Keratinocyte (primary cell): ENCODE measurements around the gene PLEKHH2.

Experiments
- CTCF ChIP-seq, 3 experiments: IDR thresholded peaks in 1 of 3; conservative IDR thresholded peaks in 1 of 3; optimal IDR thresholded peaks in 1 of 3; 2 replicates in 2 of 3; 3 replicates in 1 of 3; pipeline versions ENCODE3 to v1.5.1; 2011; ENCODE audit warnings: low read length in 3 of 3, mild to moderate bottlenecking in 3 of 3, moderate library complexity in 2 of 3, control low read depth in 1 of 3, inconsistent platforms in 1 of 3; ENCODE audit not compliant: insufficient read depth in 2 of 3; ENCODE audit errors: extremely low read depth in 1 of 3
- EZH2 ChIP-seq: IDR thresholded peaks from one replicate; pipeline ENCODE4 v1.6.1; 2012; ENCODE audit warnings: inconsistent platforms, mild to moderate bottlenecking, low read length, moderate library complexity

DNA sequence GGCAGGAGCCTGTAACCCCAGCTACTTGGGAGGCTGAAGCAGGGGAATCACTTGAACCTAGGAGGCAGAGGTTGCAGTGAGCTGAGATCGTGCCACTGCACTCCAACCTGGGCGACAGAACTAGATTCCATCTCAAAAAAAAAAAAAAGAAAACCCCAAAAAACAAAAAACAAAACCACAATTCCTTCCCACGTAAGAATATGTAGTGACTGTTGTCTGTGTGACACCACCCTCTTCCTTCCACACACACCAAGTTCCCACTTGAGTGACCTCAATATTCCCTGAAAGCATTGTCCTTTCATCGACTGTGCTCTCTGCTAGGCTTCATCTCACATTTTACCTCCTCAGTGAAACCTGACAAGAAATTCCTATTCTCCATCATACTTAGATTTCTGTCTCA, 32.4 kb upstream of the PLEKHH2 start:
- TF ChIP-seq CTCF (optimal IDR thresholded peaks at IDR 0.05 in 1 of 3, IDR thresholded peaks at IDR 0.05 in 1 of 3, conservative IDR thresholded peaks at IDR 0.05 in 1 of 3; ENCODE audit: extremely low read depth in 1 of 3, insufficient read depth in 2 of 3, low read length in 3 of 3) (no peak), EZH2 (no peak)
